ENCODE measurements around the gene PDE4D.

PDE4D gene

DNA sequence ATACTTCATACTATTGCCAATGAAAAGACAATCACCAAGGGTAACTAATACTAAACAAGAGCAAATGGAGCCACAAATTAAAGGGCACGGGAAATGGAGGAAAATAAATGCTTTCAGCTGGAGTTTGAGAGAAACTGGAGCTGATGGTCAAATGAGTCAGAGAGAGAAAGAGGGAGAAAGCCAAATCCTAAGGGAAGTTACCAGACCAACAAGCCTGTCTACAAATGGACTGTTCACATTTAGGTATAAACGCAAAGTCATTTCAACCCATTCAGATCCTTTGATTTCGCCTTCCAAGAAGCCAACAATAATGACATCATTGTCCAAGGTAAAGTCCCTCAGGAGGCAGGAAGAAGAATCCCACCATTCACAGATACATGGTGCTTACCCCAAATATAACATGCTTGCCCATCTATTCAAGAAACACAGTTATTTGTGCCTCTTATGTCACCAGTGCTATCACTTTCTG, 958.9 kb downstream of the PDE4D start:
- FAIRE-seq: no peak

DNA sequence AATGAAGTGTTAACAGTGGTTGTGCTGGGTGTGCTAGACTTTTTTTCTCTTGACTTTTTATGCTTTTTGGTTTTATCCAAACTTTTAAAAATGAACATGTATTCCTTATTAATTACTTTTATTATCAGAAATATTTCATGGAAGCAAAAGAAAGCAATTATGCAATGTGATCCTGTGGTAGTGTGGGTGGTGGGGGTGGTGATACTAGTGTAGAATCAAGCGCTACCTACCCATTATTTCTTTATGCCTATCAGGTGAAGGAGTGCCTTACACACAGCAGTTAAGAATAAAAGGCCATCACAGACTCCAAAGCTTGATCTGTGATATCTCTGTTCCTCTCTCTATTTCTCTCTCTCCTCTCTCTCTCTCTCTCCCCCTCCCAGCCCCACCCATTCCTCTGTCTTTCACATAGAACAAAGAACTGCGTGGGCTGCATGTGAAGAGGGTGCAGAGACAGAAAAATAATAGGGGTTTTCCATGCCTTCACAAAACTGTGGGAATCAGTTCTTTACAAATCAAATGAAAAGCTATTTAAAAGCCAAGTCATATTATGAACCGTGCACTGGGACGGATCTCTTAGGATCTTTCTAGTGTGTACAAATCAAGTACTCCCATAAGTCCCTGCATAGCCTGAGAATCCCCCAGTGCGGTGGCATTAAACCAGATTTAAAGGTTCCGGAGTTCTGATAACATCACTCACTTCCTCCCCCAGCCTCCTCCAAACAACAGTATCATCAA, 959.5 kb downstream of the PDE4D start:
- no peak for FAIRE-seq

DNA sequence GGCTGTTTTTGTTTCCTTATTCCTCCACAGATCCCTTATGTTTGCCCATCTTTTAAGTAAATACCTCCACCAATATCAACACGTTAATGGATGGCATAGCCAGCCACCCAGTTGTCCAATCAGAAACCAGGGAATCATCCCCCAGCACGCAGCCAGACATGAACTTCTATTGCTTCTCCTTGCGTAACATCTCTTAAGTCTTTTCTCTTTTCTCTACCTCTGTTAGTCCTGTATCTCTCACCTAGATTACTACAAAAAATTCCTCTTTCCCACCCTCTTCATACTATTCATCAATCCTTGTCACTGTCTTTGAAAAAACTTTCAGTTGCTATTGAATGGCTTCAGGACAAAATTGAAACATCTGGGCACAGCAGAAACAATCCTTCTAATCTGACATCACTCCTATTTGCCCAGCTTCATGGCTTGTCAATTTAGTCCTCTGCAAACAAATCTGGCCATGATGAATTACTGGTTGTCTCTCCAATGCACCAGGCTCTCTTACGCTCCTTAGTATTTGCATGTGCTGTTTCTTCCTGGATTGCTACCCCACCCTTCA, 961.4 kb downstream of the PDE4D start:
- FAIRE-seq: no peak

DNA sequence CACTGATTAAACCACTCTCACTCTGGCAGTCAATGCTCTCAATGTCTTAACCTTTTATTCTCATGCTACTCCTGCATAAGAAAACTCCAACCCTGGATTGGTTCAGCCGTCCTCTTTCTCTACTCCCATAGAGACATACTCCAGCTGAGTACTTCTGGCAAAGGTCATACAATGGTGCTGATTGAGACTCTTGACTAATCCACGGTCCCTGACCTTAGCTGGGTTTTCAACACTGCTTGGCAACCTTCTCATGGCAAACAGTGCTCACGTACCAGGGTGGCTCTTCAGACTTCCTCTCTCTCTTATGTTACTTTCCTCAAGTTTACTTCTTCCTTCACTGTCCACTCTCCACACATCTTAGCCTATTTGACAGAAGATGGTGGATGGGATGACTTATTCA, 963.0 kb downstream of the PDE4D start:
- FAIRE-seq: no peak

DNA sequence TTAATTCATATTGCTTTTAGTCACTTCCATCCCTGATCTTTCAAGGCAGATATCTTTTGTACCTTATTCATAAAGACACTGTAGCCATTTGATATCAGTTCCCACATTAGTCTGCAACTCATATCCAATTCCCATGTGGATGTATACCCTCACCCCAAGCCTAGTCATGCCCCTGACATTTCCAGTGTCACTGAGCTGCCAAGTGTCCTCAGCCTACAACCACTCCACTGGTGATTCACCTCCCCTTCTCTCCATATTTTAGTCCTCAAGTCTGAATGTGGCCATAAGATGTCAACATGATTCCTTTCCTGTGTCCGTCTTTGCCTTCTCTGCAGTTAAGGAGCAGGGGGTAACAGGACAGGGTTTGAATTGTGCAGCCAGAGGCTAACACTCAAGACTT, 963.8 kb downstream of the PDE4D start:
- FAIRE-seq: no peak

DNA sequence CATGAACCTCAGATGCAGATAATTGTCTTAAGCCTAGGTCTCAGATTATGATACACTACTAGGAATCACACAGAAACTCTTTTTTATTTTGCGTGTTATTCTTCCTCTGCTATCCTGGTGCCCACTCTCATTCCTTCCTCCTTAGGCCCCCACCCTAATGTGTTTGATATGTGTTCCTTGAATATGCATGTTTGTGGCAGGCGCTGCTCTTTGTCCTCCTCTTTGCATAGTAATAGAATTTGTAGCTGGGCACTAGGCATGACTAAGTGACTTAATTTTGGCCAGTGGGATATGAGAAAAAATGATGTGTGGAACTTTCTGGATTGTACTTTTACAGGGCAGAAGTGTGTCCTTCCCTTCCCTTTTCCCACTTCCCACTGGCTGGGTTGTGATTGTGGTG, 965.6 kb downstream of the PDE4D start:
- no peak for FAIRE-seq

DNA sequence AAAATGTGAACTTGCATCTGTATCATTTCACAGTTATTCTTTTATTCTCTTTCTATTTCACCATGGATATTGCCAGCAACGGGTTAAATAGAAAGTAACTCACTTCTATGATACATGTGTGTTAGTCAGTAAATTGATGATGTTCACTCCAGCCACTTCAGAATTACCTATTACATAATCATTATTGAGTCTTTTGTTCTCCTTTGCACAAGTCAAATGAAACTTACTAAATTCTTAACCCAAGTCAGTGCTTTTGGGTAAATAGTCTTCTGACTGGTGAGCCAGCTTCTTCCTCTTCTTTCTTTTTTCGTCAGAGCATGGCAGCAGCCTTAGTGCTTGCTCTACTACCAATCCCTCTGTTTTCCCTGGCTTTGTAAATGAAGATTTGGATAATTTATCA, 966.3 kb downstream of the PDE4D start:
- FAIRE-seq: no peak

DNA sequence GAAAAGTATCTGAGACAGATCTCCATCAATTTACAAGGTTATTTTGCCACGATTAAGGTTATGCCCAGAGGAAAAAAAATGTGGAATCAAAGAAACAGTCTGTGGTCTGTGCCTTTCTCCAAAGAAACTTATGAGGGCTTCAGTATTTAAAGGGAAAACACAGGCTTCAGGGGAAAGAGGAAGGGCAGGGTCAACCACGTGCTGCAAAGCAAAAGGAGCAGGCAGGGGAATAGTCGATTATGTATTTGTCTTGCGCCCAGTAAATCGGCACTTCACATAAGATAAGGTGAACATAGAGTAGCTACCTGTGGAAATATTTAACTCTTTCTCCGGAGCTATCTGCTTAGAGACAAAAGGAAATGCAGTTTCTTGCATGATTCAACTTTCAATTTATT, 967.0 kb downstream of the PDE4D start:
- FAIRE-seq: no peak

DNA sequence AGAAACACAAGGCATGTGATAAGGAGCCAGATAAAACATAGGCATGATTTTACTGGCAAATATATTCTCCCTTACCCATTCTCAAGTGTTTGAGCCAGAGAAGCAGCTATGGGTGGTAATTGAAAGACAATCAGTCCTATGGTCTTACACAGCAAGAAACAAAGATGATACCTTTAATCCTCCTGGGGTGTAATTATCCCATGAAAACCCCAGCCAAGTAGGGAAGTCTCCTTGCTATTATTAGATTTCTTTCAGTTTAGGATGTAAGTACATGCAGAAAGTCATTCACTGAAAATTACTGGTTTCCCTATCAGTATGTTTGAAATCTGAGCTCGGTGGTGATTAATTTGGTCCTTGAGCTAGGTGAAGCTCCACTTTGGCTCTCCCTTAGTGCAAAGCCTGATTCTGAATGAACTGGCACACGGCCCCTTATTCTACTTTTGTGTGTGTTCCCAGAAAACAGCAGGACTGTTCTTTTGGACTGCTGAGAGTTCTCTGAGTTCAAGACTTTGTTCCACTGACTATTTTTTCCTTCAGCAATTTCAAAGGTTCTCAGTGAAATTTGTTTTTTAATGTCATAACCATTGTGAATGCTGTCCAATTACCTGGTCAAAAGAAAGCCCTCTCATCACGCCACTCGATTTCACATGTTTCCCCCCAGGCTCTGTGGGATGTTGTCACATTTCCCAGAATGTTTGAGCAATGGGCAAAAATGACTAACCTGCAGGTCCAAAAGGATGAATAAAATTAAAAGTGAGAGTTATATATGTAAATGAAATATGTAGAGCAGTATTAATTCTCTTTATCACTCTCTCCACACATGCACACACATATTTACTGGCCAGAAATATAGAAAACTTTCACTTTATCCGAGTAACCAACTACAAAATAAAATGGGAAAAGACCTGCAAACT, 967.6 kb downstream of the PDE4D start:
- no peak for FAIRE-seq

DNA sequence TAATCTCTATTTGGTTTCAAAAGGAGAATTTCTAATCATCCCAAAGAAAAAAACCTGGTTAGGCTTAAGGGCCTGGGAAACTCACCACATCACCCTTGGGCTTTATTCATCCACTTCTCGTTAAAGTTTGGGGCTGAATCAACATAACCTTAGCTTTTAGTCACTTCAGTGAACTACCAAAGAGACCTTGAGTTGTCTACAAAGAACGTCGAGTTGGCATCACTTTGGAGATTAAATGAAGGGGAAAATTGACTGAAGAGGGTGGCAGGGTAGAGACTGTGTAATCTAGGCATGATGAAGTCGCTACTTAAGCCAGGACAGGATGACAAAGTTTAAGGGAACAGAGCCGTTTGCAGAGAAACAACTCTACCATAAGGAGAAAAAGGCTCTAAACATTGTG, 969.2 kb downstream of the PDE4D start:
- FAIRE-seq: no peak

DNA sequence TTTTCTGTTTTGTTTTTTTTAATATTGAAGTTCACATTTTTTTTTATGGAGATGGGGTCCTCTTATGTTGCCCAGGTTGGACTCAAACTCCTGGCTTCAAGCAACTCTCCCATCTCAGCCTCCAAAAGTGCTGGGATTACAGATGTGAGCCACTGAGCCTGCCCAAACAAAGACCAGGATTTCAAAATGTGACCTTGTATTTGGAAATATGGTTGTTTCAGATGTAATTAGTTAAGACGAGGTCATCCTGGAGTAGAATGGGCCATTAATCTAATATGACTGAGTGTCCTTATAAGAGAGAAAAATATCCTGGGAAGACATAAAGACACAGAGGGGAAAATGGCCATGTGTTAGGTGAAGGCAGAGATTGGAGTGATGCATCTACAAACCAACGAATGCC, 970.2 kb downstream of the PDE4D start:
- no peak for FAIRE-seq

DNA sequence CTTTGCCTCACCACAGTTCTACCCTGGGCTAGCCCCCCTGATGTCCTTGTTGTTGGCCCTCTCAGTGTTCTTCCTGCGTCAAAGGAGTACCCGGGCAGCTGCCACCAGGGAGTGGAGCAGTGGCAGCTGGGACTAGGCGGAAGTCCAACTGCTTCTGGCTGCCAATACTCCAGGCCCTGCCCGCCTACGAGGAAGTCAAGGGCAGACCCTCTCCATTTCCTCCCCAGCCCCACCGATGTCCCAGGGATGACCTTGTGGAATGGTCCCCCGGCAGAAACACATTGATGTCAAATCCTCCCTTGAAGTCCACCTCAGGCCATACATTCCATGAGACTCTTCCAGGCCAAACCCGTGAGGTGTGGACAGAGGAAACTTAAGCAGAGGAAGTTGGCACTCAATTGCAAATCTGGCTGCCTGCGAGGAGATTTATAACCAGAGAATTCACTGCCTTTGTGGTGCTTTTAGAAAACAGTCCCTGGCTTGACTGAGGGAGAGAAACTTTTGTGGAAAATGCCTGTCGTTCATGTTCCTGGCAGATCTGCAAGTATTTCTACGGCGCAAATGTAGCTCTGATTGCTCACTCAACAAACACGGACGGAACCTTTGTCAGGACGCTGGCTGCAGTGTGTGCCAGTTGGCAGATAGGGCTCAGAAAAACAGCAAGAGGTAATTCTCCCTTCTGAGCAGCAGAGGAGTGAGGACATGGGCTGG, 970.9 kb downstream of the PDE4D start:
- no peak for FAIRE-seq

DNA sequence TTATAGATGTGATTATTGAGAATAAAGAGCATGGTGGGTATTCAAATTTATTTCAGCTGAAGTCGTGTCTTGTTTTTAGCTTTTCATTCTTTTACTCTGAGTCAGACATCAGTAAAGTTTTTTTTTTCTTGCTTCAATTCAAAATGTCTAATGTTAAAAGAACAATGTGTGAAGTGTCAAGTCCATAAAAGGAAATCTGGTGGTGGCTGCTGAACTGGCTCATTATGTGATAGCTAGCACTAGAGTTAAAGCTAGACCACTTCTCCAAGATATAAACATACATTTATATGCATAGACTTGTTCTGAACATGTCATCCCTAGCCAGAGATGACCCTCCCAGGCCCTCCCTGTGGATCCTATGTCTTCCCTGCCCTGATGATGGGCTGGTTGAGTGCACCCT, 972.4 kb downstream of the PDE4D start:
- FAIRE-seq: no peak

DNA sequence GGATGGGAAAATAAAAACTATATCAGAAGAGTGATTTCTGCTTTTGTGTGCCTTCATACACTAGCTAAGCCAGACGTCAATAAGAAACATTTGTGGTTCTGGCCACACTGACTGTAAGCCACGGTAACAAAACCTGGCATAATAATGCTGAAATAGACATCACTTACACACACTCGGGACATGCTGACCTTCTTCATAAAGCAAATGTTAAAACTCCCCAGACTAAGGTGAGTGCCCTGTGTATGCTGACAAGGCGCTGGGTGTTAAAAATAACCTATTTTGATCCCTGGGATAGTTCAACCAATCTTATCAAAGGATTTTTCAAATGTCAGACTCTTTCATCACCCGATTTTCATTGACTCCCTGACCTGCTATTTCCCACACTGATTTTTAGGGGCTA, 973.7 kb downstream of the PDE4D start:
- no peak for FAIRE-seq

All from TTC549 (cell line).